Neural crest cell (in vitro differentiated cells): Measurements from ENCODE around the gene ZNF709. TPM values are rescaled to one million over a fixed set of nuclear protein-coding genes. Genes with fewer than 3 reads are reported as not detected.
A peak's percentile ranks its signal among the peaks of the same experiment; 100 is the strongest.
"Not testable (repeated sequence)": the region's sequence is repeated elsewhere in the genome, so short reads cannot be mapped to it uniquely, and the experiment has no call there.

Experiments used
- DNase-seq: peaks from one replicate; pipeline ENCODE4 v3.0.0; 2021; ENCODE audit warnings: low read depth, mixed read lengths, low spot score
- H3K27ac Mint-ChIP-seq: one replicate; pipeline ENCODE4 v1.8.0; 2021; ENCODE audit warnings: mild to moderate bottlenecking, mixed read lengths; ENCODE audit not compliant: unreplicated experiment
- H3K27me3 Mint-ChIP-seq: 2 replicates; pipeline ENCODE4 v1.8.0; 2021; ENCODE audit warnings: low read depth, mild to moderate bottlenecking, mixed read lengths
- H3K36me3 Mint-ChIP-seq: 2 replicates; pipeline ENCODE4 v1.8.0; 2021; ENCODE audit warnings: low read depth, mild to moderate bottlenecking, mixed read lengths
- H3K4me1 Mint-ChIP-seq: 2 replicates; pipeline ENCODE4 v1.8.0; 2021; ENCODE audit warnings: mixed read lengths
- H3K4me3 Mint-ChIP-seq: one replicate; pipeline ENCODE4 v1.8.0; 2021; ENCODE audit warnings: mild to moderate bottlenecking, mixed read lengths
- H3K9me3 Mint-ChIP-seq: 2 replicates; pipeline ENCODE4 v1.8.0; 2021; ENCODE audit warnings: mixed read lengths
- total RNA-seq: library from RNA; stranded (reverse); gene quantifications from 2 replicates; pipeline ENCODE4 v1.2.1, GENCODE V29; 2021
- TF ChIP-seq, protein P1 (sequence below): fragments of 200-600 bp; sonication (generic); conservative IDR thresholded peaks from 2 replicates; pipeline ENCODE4 v1.5.0; 2021; ENCODE audit warnings: antibody characterized with exemption, mild to moderate bottlenecking

ZNF709 gene
- total RNA-seq, 1 donor from 2014 or later: 8.9 TPM

DNA sequence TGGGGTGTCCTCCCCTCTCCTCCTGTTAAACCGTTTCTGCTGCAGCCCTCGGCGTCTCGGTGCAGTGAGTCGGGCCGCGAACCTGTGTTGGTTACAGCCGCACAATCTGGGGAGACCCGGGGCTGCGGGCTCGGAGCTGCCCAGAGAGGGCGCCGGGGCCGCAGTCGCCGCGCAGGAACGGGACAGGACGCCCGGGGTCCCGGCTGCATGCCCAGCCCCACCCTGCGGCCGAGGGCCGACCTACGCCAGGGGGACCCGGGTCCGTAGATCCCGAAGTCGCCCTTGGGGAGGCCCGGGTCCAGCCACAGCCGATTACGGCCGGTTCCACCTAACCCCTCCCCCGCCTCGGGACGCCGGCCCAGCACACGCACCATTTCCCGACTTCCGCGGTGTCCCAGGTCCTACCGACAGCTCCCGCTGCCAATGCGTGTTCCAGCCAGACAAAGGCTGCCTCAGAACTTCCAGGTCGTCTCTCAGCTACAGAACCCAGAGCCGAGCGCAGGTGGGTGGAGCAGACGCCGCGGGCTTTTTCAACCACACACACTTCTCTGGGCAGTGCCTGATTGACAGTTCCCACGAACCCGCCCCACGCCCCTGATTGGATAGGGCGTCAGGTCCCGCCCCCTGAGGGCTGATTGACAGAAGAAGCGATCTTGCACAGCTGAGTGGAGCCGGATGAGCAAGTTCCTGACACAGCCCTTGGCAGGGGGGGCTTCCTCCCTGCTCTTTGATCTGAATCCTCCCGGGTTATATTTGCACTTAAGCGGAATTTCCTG lies 43.9 kb downstream of the ZNF709 start, which contains the start of gene ZNF443:
Gene ZNF443 (minus strand): TSS at position 481 of the 776 bp plus-strand sequence. CDS start 107 bp downstream, at position 374.
- Mint-ChIP-seq H3K4me3 (peak within 1 kb of the TSS; percentile 100), H3K9me3 (peaks cover 17% of the 10 kb centered on the region), H3K4me1 (peaks cover 16% of the 10 kb centered on the region), H3K27ac (peak within 1 kb of the TSS; percentile 99), H3K27me3 (peaks cover 4% of the 10 kb centered on the region), H3K36me3 (peaks cover 24% of the 10 kb centered on the region)
- peak; percentile 99 for DNase-seq
- TF ChIP-seq, protein P1, sequence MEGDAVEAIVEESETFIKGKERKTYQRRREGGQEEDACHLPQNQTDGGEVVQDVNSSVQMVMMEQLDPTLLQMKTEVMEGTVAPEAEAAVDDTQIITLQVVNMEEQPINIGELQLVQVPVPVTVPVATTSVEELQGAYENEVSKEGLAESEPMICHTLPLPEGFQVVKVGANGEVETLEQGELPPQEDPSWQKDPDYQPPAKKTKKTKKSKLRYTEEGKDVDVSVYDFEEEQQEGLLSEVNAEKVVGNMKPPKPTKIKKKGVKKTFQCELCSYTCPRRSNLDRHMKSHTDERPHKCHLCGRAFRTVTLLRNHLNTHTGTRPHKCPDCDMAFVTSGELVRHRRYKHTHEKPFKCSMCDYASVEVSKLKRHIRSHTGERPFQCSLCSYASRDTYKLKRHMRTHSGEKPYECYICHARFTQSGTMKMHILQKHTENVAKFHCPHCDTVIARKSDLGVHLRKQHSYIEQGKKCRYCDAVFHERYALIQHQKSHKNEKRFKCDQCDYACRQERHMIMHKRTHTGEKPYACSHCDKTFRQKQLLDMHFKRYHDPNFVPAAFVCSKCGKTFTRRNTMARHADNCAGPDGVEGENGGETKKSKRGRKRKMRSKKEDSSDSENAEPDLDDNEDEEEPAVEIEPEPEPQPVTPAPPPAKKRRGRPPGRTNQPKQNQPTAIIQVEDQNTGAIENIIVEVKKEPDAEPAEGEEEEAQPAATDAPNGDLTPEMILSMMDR: no peak

DNA sequence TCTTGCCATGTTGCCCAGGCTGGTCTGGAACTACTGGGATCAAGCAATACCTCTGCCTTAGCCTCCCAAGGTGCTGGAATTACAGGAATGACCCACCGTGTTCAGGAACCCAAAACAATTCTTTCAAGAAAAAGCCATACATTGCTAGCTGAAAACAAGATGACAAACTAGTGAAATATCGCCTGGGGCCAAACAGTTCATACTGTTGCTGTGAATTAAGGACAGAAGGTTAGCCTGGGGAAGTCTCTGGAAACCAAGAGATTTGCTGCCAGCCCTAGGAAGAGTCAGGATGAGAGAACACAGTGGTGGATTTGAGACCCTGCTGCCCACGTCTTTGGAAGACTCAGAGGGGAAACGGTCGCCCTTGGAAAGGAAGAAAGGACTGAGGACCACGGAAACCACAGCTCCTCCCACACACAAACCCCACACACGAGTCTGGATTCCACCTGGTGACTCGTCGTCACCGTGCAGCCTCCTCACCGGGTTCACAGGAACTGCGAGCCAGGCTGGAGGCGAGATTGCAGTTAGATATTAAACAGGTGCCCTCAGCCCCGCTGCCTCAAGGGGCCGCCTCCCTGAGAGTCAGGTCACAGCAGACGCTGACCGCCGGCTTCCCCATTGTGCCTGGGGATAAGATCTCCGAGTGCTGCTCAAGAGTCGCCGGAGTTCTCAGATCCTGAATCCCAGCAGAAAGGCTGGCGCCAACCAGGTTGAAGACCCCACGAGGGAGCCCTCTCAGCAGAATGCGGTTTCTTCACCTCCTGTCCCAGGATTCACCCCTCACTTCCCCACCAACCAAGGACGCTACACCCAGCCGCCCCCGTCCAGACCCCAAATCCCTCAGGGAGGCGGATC lies 44.7 kb downstream of the ZNF709 start:
- Mint-ChIP-seq H3K36me3 (peaks cover 25% of the 10 kb centered on the region), H3K27ac (peak overlapping the region; percentile 89), H3K9me3 (peaks cover 16% of the 10 kb centered on the region), H3K4me3 (peak overlapping the region; percentile 100), H3K4me1 (peaks cover 16% of the 10 kb centered on the region)
- not testable (repeated sequence) for H3K27me3 Mint-ChIP-seq, DNase-seq

DNA sequence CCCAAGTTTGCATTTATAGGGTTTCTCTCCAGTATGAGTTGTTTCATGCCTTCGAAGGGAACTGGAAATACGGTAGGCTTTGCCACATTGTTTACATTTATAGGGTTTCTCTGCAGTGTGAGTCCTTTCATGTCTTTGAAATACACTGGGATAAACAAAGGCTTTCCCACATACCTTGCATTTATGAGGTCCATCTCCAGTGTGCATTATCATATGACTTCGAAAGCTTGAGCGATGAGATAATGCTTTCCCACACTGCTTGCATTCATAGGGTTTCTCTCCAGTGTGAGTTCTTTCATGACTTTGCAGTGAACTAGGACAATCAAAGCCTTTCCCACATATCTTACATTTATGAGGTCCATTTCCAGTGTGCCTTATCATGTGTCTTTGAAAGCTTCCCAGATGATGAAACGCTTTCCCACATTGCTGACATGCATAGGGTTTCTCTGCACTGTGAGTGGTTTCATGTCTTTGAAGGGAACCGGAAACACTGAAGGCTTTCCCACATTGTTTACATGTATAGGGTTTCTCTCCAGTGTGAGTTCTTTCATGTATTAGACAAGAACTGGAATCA lies 53.8 kb downstream of the ZNF709 start:
- H3K4me1 Mint-ChIP-seq, H3K4me3 Mint-ChIP-seq, DNase-seq, H3K27ac Mint-ChIP-seq, H3K27me3 Mint-ChIP-seq: not testable (repeated sequence)
- Mint-ChIP-seq H3K9me3 (peaks cover 31% of the 10 kb centered on the region), H3K36me3 (peaks cover 70% of the 10 kb centered on the region)

DNA sequence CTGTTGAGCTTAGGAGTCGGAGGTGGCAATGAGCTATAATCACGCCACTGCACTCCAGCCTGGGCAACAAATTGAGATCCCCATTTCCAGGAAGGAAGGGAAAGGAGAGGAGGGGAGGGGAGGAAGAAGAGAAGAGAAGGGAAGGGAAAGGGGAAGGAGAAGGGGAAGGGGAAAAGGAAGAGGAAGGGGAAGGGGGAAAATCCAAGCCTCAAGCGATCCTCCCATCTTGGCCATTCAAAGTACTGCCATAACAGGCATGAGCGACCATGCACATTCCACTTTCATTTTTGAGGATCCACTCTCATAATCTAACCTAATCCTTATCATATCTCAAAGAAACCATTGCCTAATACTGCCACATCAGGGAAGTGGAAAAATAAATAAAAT lies 58.7 kb downstream of the ZNF709 start:
- Mint-ChIP-seq H3K27ac (no peak overlapping the region), H3K27me3 (no peaks in the 10 kb centered on the region), H3K4me1 (no peaks in the 10 kb centered on the region), H3K4me3 (no peak overlapping the region), H3K36me3 (peaks cover 80% of the 10 kb centered on the region), H3K9me3 (peaks cover 22% of the 10 kb centered on the region)
- no peak for DNase-seq
- TF ChIP-seq, protein P1: no peak

DNA sequence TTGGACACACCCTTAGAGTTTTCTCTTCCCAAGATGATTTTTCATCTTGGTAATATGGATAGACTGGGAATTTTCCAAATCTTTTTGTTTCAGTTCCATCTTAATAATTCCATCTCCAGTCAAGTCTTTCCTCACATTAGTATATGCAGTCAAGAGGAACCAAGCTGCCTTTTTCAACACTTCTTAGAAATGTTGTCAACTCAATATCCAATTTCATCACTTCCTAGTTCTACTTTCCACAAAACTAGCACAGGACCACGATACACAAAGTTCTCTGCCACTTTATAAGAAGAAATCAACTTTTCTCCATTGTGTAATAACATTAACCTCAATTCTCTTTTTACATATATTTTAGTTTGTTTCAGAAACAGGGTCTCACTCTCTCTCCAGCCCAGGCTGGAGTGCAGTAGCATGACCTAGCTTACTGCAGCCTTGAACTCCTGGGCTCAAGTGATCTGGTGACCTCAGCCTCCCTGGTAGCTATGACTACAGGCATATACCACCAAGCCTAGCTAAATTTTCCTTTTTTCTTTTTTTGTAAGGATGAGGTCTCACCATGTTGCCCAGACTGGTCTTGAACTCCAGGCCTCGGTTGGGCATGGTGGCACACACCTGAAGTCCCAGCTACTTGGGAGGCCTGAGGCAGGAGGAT lies 59.3 kb downstream of the ZNF709 start:
- TF ChIP-seq, protein P1: no peak
- peaks cover 78% of the 10 kb centered on the region for H3K36me3 Mint-ChIP-seq
- DNase-seq: no peak
- H3K9me3 Mint-ChIP-seq: peaks cover 17% of the 10 kb centered on the region
- H3K27me3 Mint-ChIP-seq: no peaks in the 10 kb centered on the region
- H3K4me3 Mint-ChIP-seq: no peak overlapping the region
- H3K27ac Mint-ChIP-seq: no peak overlapping the region
- H3K4me1 Mint-ChIP-seq: no peaks in the 10 kb centered on the region

DNA sequence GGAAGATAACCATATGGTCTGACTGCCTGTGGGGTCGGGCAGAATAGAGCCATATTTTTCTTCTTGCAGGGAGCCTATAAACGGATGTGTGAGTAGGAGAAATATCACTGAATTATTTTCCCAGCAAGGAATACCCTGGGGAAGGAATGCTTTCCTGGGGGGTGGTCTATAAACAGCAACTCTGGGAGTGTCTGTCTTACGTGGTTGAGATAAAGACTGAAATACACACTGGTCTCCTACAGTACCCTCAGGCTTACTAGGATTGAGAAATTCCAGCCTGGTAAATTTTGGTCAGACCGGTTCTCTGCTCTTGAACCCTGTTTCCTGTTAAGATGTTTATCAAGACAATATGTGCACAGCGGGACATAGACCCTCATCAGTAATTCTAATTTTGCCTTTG lies 67.3 kb downstream of the ZNF709 start:
- peaks cover 25% of the 10 kb centered on the region for H3K9me3 Mint-ChIP-seq
- H3K27me3 Mint-ChIP-seq, H3K27ac Mint-ChIP-seq, DNase-seq, H3K4me3 Mint-ChIP-seq, H3K4me1 Mint-ChIP-seq: not testable (repeated sequence)
- peaks cover 69% of the 10 kb centered on the region for H3K36me3 Mint-ChIP-seq
